HG03045 (cell line): ENCODE results near the gene BMX.

Experiments used
- ATAC-seq: cut with Tn5 transposase; IDR thresholded peaks from one replicate; pipeline ENCODE4 v1.9.1; 2021; ENCODE audit warnings: mild to moderate bottlenecking, moderate library complexity; ENCODE audit not compliant: unreplicated experiment

Gene BMX

GRCh38 chrX:15505101-15505500 lies 4.5 kb downstream of the BMX start:
- no peak for ATAC-seq

- ATAC-seq: no peak
These were observed 6.4 kb downstream of the BMX start for GRCh38 chrX:15507005-15507404.

GRCh38 chrX:15509845-15510244 lies 9.2 kb downstream of the BMX start:
- ATAC-seq: no peak

GRCh38 chrX:15511563-15511962 lies 11.0 kb downstream of the BMX start:
- no peak for ATAC-seq

GRCh38 chrX:15512401-15512965 lies 11.9 kb downstream of the BMX start:
- ATAC-seq: no peak

GRCh38 chrX:15514279-15514678 lies 13.7 kb downstream of the BMX start:
- ATAC-seq: no peak

GRCh38 chrX:15515931-15516330 lies 15.3 kb downstream of the BMX start:
- ATAC-seq: no peak

- ATAC-seq: no peak
These were observed 21.9 kb downstream of the BMX start for GRCh38 chrX:15522464-15522863.

- ATAC-seq: no peak
These were observed 22.5 kb downstream of the BMX start for GRCh38 chrX:15523088-15523487.

GRCh38 chrX:15524417-15524816 lies 23.8 kb downstream of the BMX start:
- ATAC-seq: no peak

- no peak for ATAC-seq
These were observed 25.2 kb downstream of the BMX start for GRCh38 chrX:15525664-15526416.

GRCh38 chrX:15529165-15529564 lies 28.6 kb downstream of the BMX start:
- no peak for ATAC-seq

- no peak for ATAC-seq
These were observed 29.7 kb downstream of the BMX start for GRCh38 chrX:15530318-15530717.

GRCh38 chrX:15546745-15547144 lies 46.1 kb downstream of the BMX start:
- ATAC-seq: no peak

GRCh38 chrX:15547356-15547755 lies 46.7 kb downstream of the BMX start:
- no peak for ATAC-seq

GRCh38 chrX:15549189-15550012 lies 48.8 kb downstream of the BMX start:
- no peak for ATAC-seq

GRCh38 chrX:15559227-15559626 lies 58.6 kb downstream of the BMX start:
- ATAC-seq: no peak

GRCh38 chrX:15560924-15561323 lies 60.3 kb downstream of the BMX start:
- ATAC-seq: no peak

GRCh38 chrX:15563056-15563455 lies 62.4 kb downstream of the BMX start:
- no peak for ATAC-seq

- no peak for ATAC-seq
These were observed 64.5 kb downstream of the BMX start for GRCh38 chrX:15564981-15565579.

GRCh38 chrX:15566244-15566643 lies 65.6 kb downstream of the BMX start:
- no peak for ATAC-seq

- no peak for ATAC-seq
These were observed 66.7 kb downstream of the BMX start for GRCh38 chrX:15567267-15567666.
